Thymus (tissue), 11 donors: ENCODE measurements around the gene KCNK3. TPM values are rescaled to one million over a fixed set of nuclear protein-coding genes. Genes with fewer than 3 reads are reported as not detected.

Experiments
- DNase-seq, 9 donors: peaks; one replicate each; pipeline ENCODE4 v3.0.0-alpha.2; 2013; ENCODE audit warnings: low spot score in 9 of 9, low read depth in 6 of 9, missing footprints in 1 of 9
- H3K27ac ChIP-seq, 2 donors: one replicate each; pipeline ENCODE4 v1.5.1; 2013; ENCODE audit warnings: control low read depth in 1 of 2, low read depth in 1 of 2, low read length in 1 of 2, mild to moderate bottlenecking in 1 of 2, moderate library complexity in 1 of 2
- H3K27me3 ChIP-seq, 2 donors: one replicate each; pipeline ENCODE4 v1.5.1; 2013; ENCODE audit warnings: low read length in 1 of 2; ENCODE audit not compliant: control insufficient read depth in 2 of 2, insufficient read depth in 1 of 2
- H3K36me3 ChIP-seq, 2 donors: one replicate each; pipeline ENCODE4 v1.5.1; 2013; ENCODE audit warnings: low read length in 1 of 2, mild to moderate bottlenecking in 1 of 2, moderate library complexity in 1 of 2; ENCODE audit not compliant: control insufficient read depth in 2 of 2, insufficient read depth in 2 of 2
- H3K4me1 ChIP-seq, 2 donors: one replicate each; pipeline ENCODE4 v1.5.1; 2013; ENCODE audit warnings: low read length in 2 of 2; ENCODE audit not compliant: control insufficient read depth in 2 of 2, insufficient read depth in 2 of 2
- H3K4me3 ChIP-seq, 2 donors: one replicate each; pipeline ENCODE4 v1.5.1; 2013; ENCODE audit warnings: low read length in 2 of 2, control low read depth in 1 of 2, mild to moderate bottlenecking in 1 of 2
- H3K9me3 ChIP-seq, 2 donors: one replicate each; pipeline ENCODE4 v1.5.1; 2013; ENCODE audit warnings: low read length in 1 of 2, mild to moderate bottlenecking in 1 of 2; ENCODE audit not compliant: control insufficient read depth in 2 of 2, insufficient read depth in 1 of 2
- WGBS: extraction: QIAGEN DNeasy Blood & Tissue Kit; methylation state at CpG from one replicate; pipeline ENCODE4 v1.1.7; 2013; 5-methylcytosine and 5-hydroxymethylcytosine counted together
- polyA plus RNA-seq: library from polyadenylated mRNA; stranded (reverse); fragments of 200-250 nt; gene quantifications from one replicate; pipeline ENCODE4 v1.2.3, GENCODE V29; 2013
- total RNA-seq: library from RNA; stranded (reverse); fragments of 120-200 nt; gene quantifications from one replicate; pipeline ENCODE4 v1.2.4, GENCODE V29; 2013
- donor health status: healthy.

KCNK3 gene
- total and polyA plus RNA-seq, 2 donors: 0.05 to 0.71 TPM

DNA sequence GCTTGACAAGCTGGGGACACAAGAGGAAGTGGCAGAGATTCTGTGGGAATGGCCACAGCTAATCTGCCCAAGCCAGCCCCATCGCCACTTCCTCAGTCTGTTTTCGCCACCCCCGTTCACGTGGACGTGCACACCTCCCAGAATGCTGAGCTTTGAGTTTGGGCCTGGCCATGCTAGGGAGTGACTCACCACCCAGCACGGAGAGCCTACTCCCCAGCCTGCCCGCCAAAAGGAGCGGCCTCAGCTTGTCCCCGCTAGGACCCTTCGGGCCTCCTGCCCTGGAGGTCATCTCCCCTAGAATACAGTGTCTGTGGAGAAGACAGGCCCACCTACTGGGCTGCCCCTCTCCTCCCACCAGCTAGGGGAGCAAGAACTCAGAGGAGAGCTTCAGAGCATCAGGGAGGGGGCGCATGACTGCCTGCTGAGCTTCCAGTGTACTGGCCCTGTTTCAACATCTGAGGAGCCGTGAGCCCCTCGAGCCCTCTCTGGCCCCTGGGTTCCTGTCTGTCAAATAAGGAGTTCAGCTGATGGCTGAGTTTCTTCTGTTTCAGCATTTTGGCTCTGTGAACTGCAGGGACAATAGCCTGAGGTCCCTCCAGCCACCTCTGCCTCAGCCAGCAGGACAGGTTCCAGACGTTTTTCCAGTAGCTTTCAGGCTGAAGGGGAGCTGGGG, 76.7 kb downstream of the KCNK3 start:
- peaks cover 0 to 2% of the 10 kb centered on the region in 2 donors for H3K27me3 ChIP-seq
- H3K36me3 ChIP-seq: peaks cover 6% of the 10 kb centered on the region in 2 donors
- no peak overlapping the region for H3K27ac ChIP-seq
- H3K4me1 ChIP-seq: peaks cover 42 to 76% of the 10 kb centered on the region in 2 donors
- no peaks in the 10 kb centered on the region for H3K9me3 ChIP-seq
- H3K4me3 ChIP-seq: no peak overlapping the region
- DNase-seq: peak in 1 of 9 donors; percentile 24
- 65% methylated on average over 14 of the region's 14 CpGs for WGBS

DNA sequence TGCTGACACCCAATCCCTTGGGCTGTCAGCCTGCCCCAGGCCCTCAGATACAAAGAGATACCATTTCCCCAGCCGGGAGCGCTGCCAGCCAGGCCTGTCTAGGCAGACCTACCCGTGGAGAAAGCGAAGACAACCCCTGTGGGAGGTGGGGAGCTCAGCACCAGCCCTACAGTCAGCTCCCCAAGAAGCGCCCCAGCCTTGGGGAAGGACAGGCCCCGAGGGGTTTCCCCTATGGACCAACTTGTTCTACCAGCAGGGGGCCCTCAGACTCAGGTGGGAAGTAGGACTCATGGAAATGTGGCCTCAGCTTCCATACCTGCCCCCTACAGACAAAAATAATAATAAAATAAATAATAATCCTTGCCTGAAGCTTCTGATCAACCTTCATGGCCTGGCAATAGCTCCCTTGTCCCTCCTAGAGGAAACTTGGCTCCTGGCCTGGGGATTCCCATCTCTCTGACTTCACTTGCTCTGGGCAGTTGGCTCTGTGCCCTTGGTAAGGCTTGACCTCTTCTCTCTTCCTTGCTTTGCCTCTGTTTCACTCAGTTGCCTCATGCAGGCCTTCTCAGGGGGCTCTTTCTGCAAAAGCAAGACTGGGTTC, 78.6 kb downstream of the KCNK3 start:
- Histone ChIP-seq H3K27me3 (no peaks in the 10 kb centered on the region), H3K4me3 (no peak overlapping the region), H3K9me3 (no peaks in the 10 kb centered on the region), H3K27ac (peak overlapping the region in 1 of 2 donors; percentile 17), H3K4me1 (peaks cover 35 to 76% of the 10 kb centered on the region in 2 donors), H3K36me3 (peaks cover 16 to 25% of the 10 kb centered on the region in 2 donors)
- peak in 2 of 9 donors; percentile 23 to 39 for DNase-seq
- WGBS: 92% methylated on average over 6 of the region's 6 CpGs

DNA sequence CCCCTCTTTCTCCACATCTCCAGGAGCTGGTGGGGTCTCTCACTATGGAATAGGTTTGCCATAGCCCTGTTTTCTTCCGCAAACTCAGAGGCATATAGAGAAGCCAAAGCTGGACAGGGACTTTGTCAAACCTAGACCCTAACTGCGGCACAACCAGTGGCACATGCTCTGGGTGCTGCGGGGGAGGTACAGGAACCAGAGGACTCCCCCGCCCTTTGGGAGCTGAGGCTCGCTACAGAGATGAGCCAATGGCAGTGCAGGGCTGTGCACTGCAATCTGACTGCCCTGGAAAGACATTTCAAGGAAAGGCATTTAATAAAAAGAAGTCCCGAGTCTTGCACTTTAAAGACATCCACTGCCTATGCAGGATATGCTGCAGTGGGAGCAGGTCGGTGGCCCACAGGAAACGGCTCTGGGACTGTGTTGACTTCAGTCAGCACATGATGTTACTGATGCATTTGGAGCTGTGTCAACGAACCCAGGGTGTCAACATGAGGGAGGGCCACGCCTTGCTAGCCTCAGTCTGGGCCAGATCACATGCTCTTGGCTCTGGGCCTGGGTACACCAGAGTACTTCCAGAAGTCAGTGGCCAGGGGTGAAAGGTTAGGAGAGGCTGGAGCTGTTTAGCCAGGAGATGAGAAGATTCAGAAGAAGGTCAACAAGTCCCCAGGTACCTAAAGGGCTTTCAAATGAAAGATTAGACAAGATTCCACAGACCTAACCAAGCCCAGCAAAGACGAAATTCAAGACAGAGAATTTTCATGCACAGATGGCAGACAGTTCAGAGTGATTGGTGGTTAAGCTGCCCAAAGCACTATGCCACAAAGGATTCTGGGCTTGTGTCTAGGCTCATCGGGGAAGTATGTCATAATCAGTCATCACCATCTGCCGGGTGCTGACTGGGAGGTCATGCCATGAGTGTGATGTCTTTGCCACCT, 79.8 kb downstream of the KCNK3 start:
- H3K4me1 ChIP-seq: peaks cover 43 to 82% of the 10 kb centered on the region in 2 donors
- no peaks in the 10 kb centered on the region for H3K9me3 ChIP-seq
- peak in 4 of 9 donors; percentile 40 to 76 (median 58) for DNase-seq
- H3K4me3 ChIP-seq: no peak overlapping the region
- H3K27me3 ChIP-seq: no peaks in the 10 kb centered on the region
- peak overlapping the region; percentile 80 to 95 for H3K27ac ChIP-seq
- H3K36me3 ChIP-seq: peaks cover 19 to 32% of the 10 kb centered on the region in 2 donors
- WGBS: 58% methylated on average over 13 of the region's 13 CpGs

DNA sequence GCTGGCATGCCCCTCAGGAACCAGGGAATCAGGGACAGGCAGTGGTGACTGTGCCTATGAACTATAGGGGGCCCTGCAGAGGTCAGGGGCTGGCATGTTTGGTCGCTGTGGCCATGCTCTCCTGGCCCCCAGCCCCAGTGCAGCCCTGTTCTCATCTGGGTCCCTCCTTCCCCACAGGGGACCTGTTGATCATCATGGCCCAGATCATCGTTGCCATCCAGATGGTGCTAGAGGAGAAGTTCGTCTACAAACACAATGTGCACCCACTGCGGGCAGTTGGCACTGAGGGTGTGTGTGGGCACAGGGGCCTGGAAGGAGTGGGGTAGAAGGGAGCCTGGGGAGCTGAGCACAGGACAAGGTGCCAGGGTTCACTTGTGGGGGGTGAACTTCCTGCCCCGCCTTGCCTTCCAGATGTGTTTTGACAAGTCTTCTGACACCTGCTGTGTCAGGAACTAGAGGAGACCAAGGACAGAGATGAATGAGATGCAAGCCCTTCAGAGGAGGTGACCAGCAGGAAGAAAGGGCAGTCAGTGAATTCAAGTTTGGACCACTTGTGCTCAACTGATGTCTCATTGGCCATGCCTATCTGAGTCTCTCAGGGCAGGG, 83.8 kb downstream of the KCNK3 start:
- Histone ChIP-seq H3K27me3 (no peaks in the 10 kb centered on the region), H3K9me3 (no peaks in the 10 kb centered on the region), H3K36me3 (peaks cover 48 to 64% of the 10 kb centered on the region in 2 donors), H3K27ac (peak overlapping the region in 1 of 2 donors; percentile 80), H3K4me3 (no peak overlapping the region), H3K4me1 (peaks cover 48 to 79% of the 10 kb centered on the region in 2 donors)
- 87% methylated on average over 5 of the region's 5 CpGs for WGBS
- DNase-seq: peak in 3 of 9 donors; percentile 39 to 60 (median 47)

DNA sequence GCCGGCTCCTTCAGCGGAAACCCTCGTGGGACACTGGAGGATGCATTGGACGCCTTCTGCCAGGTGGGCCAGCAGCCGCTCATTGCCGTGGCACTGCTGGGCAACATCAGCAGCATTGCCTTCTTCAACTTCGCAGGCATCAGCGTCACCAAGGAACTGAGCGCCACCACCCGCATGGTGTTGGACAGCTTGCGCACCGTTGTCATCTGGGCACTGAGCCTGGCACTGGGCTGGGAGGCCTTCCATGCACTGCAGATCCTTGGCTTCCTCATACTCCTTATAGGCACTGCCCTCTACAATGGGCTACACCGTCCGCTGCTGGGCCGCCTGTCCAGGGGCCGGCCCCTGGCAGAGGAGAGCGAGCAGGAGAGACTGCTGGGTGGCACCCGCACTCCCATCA, 85.6 kb downstream of the KCNK3 start:
- Histone ChIP-seq H3K4me3 (no peak overlapping the region), H3K27ac (peak overlapping the region in 1 of 2 donors; percentile 71), H3K36me3 (peaks cover 48 to 62% of the 10 kb centered on the region in 2 donors), H3K4me1 (peaks cover 31 to 61% of the 10 kb centered on the region in 2 donors), H3K9me3 (no peaks in the 10 kb centered on the region), H3K27me3 (no peaks in the 10 kb centered on the region)
- WGBS: 98% methylated on average over 18 of the region's 18 CpGs
- no peak for DNase-seq

DNA sequence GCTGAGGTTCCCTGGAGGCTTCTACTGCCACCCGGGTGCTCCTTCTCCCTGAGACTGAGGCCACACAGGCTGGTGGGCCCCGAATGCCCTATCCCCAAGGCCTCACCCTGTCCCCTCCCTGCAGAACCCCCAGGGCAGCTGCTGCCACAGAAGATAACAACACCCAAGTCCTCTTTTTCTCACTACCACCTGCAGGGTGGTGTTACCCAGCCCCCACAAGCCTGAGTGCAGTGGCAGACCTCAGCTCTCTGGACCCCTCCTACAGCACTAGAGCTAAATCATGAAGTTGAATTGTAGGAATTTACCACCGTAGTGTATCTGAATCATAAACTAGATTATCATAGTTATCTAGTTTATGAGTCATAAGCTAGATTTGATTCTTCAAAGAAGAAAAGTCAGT, 86.0 kb downstream of the KCNK3 start:
- peak in 2 of 9 donors; percentile 21 to 42 for DNase-seq
- H3K27me3 ChIP-seq: no peaks in the 10 kb centered on the region
- no peaks in the 10 kb centered on the region for H3K9me3 ChIP-seq
- WGBS: 91% methylated on average over 3 of the region's 3 CpGs
- H3K36me3 ChIP-seq: peaks cover 48 to 62% of the 10 kb centered on the region in 2 donors
- H3K27ac ChIP-seq: peak overlapping the region; percentile 9 to 71
- H3K4me1 ChIP-seq: peaks cover 31 to 57% of the 10 kb centered on the region in 2 donors
- no peak overlapping the region for H3K4me3 ChIP-seq

DNA sequence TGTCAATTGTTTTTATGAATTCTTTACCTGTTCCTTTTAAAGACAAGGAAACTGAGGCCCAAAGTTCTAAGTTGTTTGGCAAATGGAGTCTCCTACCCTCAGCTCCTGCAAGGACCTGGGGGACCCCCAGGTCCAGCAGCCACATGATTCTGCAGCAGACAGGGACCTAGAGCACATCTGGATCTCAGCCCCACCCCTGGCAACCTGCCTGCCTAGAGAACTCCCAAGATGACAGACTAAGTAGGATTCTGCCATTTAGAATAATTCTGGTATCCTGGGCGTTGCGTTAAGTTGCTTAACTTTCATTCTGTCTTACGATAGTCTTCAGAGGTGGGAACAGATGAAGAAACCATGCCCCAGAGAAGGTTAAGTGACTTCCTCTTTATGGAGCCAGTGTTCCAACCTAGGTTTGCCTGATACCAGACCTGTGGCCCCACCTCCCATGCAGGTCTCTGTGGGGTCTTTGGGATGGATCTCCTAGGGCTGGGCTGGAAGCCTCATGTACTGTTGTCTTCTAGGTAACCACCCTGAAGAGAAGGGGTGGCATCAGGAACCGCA, 87.8 kb downstream of the KCNK3 start:
- H3K4me1 ChIP-seq: peaks cover 26 to 45% of the 10 kb centered on the region in 2 donors
- no peak for DNase-seq
- H3K27me3 ChIP-seq: no peaks in the 10 kb centered on the region
- no peak overlapping the region for H3K27ac ChIP-seq
- H3K9me3 ChIP-seq: no peaks in the 10 kb centered on the region
- 99% methylated on average over 4 of the region's 4 CpGs for WGBS
- H3K36me3 ChIP-seq: peaks cover 41 to 47% of the 10 kb centered on the region in 2 donors
- no peak overlapping the region for H3K4me3 ChIP-seq
